ENCODE measurements around the gene ARSB. TPM values are rescaled to one million over a fixed set of nuclear protein-coding genes. Genes with fewer than 3 reads are reported as not detected.
A peak's percentile ranks its signal among the peaks of the same experiment; 100 is the strongest.

ARSB gene
- total and polyA plus RNA-seq, 9 donors, result 3.1 to 10.6 (median 7.6) TPM

DNA sequence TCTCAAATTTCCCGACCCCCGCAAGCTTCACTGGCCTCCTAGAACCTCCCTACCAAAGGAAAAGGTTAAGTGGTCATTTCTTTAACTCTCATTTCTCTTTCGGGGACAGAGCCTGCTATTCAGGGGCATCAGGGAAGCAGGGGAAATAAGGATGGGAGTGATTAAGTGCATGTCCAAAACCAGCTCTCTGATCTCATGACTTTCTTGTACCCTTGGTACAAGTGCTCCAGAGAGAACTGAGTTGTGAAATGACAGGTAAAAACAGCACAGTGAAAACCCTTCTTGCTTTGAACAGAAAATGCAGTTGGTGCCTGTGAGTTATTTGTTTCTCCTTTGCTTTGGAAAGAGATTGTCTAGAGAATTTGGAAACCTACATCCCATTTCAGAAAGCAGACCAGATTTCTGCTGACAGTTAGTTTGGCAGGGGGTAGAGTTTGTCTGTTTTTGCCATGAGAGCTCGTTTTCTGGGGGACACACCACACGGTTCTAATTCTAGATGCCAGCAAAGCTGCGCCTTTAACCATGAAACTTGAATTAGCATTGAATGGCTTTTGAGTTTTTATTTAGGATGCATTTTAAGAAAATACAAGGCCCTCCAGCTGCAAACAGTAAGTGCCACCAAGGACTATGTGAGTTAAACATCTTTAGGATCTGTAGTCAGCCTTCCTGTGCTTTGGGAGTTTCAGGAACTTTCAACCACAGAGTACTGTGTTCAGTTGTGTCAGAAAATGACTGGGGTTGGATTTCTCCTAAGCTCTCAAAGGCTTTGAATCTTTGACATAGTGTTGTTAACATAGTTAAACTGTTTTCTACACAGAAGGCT, 174.8 kb downstream of the ARSB start:
- peaks cover 11% of the 10 kb centered on the region for H3K4me1 ChIP-seq (ENCODE audit: insufficient read depth)
- 56 to 69% (median 64%) methylated on average over 6 of the region's 6 CpGs for WGBS, 3 donors
- H3K27ac ChIP-seq, result peak overlapping the region in 1 of 2 donors; percentile 6
- H3K4me3 ChIP-seq, result no peak overlapping the region
- intact Hi-C loops (cut with DNase I), result no loop called here
- DNase-seq, result no peak
- no peaks in the 10 kb centered on the region for H3K36me3 ChIP-seq
- no peaks in the 10 kb centered on the region for H3K27me3 ChIP-seq
- H3K9me3 ChIP-seq, result no peaks in the 10 kb centered on the region
- TF ChIP-seq EP300 (IDR thresholded peaks at IDR 0.05), result no peak
- no peak for TF ChIP-seq CTCF (IDR thresholded peaks at IDR 0.05)
- TF ChIP-seq POLR2A (IDR thresholded peaks at IDR 0.05), result no peak

DNA sequence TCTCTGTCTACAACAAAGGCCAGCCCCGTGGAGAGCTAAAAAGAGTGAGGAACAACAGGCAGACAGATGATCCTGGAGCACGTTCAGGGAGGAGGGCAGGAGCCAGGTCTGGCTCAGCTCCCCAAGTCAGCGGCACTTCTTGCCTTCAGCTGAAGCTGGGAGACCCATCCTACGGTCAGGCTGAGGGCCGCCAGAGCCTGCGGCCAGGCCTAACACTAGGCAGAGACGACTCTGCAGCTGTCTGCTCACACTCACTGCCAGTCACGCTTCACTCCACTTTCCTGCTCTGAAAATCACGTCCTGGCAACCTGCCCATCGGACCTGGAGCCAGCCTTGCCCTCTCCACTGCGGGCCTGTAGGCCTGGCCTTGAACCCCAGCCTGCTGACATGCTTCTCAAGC, 175.7 kb downstream of the ARSB start:
- Histone ChIP-seq H3K4me1 (ENCODE audit: insufficient read depth) (peaks cover 17% of the 10 kb centered on the region), H3K4me3 (no peak overlapping the region), H3K9me3 (no peaks in the 10 kb centered on the region), H3K27ac (peak overlapping the region in 1 of 2 donors; percentile 6), H3K36me3 (no peaks in the 10 kb centered on the region), H3K27me3 (no peaks in the 10 kb centered on the region)
- WGBS, 3 donors, result 60 to 64% (median 61%) methylated on average over 11 of the region's 11 CpGs
- intact Hi-C loops (cut with DNase I), result no loop called here
- peak in 4 of 5 donors; percentile 36 to 57 (median 44) for DNase-seq
- TF ChIP-seq EP300 (IDR thresholded peaks at IDR 0.05), result no peak
- no peak for TF ChIP-seq CTCF (IDR thresholded peaks at IDR 0.05)

DNA sequence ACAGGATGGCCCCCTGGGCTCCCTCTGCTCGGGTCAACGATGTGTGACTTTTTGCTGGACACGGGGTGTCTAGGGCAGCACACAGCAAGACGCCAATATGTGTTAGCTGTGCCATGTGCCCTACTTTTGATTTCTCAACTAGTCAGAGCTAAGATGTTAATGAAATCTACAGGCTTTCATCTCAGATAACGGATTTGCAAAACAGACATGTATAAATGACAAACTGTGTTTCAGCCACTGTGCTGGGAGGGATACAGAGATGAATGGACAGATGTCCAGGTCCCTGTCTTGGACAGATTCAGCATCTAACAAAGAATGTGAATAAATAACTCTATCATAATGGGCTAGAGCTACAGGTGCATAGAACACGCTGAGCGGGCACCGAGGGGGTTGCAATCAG, 176.3 kb downstream of the ARSB start:
- H3K27ac ChIP-seq, result no peak overlapping the region
- no peaks in the 10 kb centered on the region for H3K9me3 ChIP-seq
- H3K27me3 ChIP-seq, result no peaks in the 10 kb centered on the region
- H3K4me1 ChIP-seq (ENCODE audit: insufficient read depth), result peaks cover 18% of the 10 kb centered on the region
- DNase-seq, result no peak
- H3K36me3 ChIP-seq, result no peaks in the 10 kb centered on the region
- no peak overlapping the region for H3K4me3 ChIP-seq
- WGBS, 3 donors, result 90 to 94% (median 93%) methylated on average over 8 of the region's 8 CpGs
- intact Hi-C loops (cut with DNase I), result no loop called here
- TF ChIP-seq CTCF (IDR thresholded peaks at IDR 0.05), result no peak
- no peak for TF ChIP-seq POLR2A (IDR thresholded peaks at IDR 0.05)
- no peak for TF ChIP-seq EP300 (IDR thresholded peaks at IDR 0.05)

GRCh38 chr5:78808380-78808779, 176.7 kb downstream of the ARSB start:
- DNase-seq, result peak in 2 of 5 donors; percentile 47 to 68
- TF ChIP-seq CTCF (IDR thresholded peaks at IDR 0.05) (no peak), POLR2A (IDR thresholded peaks at IDR 0.05) (no peak)
- H3K36me3 ChIP-seq, result no peaks in the 10 kb centered on the region
- intact Hi-C loops (cut with DNase I), result no loop called here
- H3K27me3 ChIP-seq, result no peaks in the 10 kb centered on the region
- peaks cover 21% of the 10 kb centered on the region for H3K4me1 ChIP-seq (ENCODE audit: insufficient read depth)
- H3K4me3 ChIP-seq, result no peak overlapping the region
- WGBS, 3 donors, result 26 to 42% (median 34%) methylated on average over 6 of the region's 6 CpGs
- no peak overlapping the region for H3K27ac ChIP-seq
- no peaks in the 10 kb centered on the region for H3K9me3 ChIP-seq
